Body of pancreas (tissue), 4 donors: Measurements from ENCODE around the gene ULK4. TPM values are rescaled to one million over a fixed set of nuclear protein-coding genes. Genes with fewer than 3 reads are reported as not detected.
A peak's percentile ranks its signal among the peaks of the same experiment; 100 is the strongest.

ENCODE experiments used
- ATAC-seq: fragments of 150-250 bp; one replicate; pipeline ENCODE4 v1.9.1; 2016
- DNase-seq, 4 donors: peaks; one replicate each; pipeline ENCODE4 v3.0.0-alpha.2; 2019
- H3K27ac ChIP-seq, 4 donors: fragments of 200-600 bp; sonication (generic); 1 replicate in 3 of 4; 2 replicates in 1 of 4; pipeline versions ENCODE4 v1.5.1 to v1.6.1; 2016 to 2019; ENCODE audit warnings: mild to moderate bottlenecking in 1 of 4, mixed read lengths in 1 of 4, moderate library complexity in 1 of 4
- H3K27me3 ChIP-seq, 2 donors: fragments of 200-600 bp; sonication (generic); one replicate each; pipeline ENCODE4 v1.6.0; 2016; ENCODE audit warnings: mild to moderate bottlenecking in 1 of 2
- H3K36me3 ChIP-seq, 2 donors: fragments of 200-600 bp; sonication (generic); replicated peaks in 1 of 2; 2 replicates each; pipeline ENCODE4 v1.5.1; 2016; ENCODE audit warnings: low read depth in 2 of 2; ENCODE audit not compliant: insufficient read depth in 1 of 2
- H3K4me1 ChIP-seq: fragments of 200-600 bp; sonication (generic); one replicate; pipeline ENCODE4 v1.6.0; 2016
- H3K4me3 ChIP-seq, 2 donors: fragments of 200-600 bp; sonication (generic); 1 replicate in 1 of 2; 2 replicates in 1 of 2; pipeline ENCODE4 v1.5.1; 2016 to 2019
- H3K9me3 ChIP-seq, 3 donors: fragments of 200-600 bp; sonication (generic); 1 replicate in 2 of 3; 2 replicates in 1 of 3; pipeline ENCODE4 v1.5.1; 2016
- POLR2A ChIP-seq, 3 donors: fragments of 450-650 bp; IDR thresholded peaks; one replicate each; pipeline ENCODE4 v1.6.1; 2016; ENCODE audit warnings: antibody characterized with exemption in 3 of 3, mild to moderate bottlenecking in 2 of 3
- WGBS, 2 donors: methylation state at CpG; one replicate each; pipeline ENCODE4 v1.1.5; 2017; 5-methylcytosine and 5-hydroxymethylcytosine counted together
- intact Hi-C: fragments of 100-400 bp; cut with DNase I; formaldehyde crosslinking; loops from one replicate; pipeline ENCODE4 v1.15.1; 2023
- total RNA-seq, 2 donors: library from RNA; depleted of rRNA; stranded (reverse); fragments of >200 nt; gene quantifications; one replicate each; pipeline ENCODE4 v1.1.0, GENCODE V29; 2016
- TF ChIP-seq, protein P1 (sequence below), 7 experiments: fragments of 450-650 bp in 4 of 7; fragments of 200-600 bp in 3 of 7; sonication (generic) in 3 of 7; IDR thresholded peaks; one replicate each; pipeline ENCODE4 v1.5.1; 2016 to 2019; ENCODE audit warnings: antibody characterized with exemption in 7 of 7

ULK4 gene
- total RNA-seq, 2 donors from 2014 or later: 7.3 to 12.5 TPM

DNA sequence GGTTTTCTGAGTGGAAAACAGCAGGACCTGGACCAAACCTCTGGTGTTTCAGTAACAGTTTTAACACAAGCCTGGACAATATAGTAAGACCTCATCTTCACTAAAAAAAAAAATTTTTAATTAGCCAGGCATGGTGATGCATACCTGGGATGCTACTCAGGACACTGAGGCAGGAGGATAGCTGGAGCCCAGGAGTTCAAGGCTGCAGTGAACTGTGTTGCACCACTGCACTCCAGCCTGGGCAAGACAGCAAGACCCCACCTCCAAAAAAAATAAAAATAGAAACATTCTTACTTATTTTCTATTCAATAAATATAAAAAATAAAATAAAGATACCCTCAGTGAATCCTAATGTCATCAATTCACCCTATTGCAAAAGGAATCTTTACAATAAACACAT, 21.5 kb downstream of the ULK4 start:
- TF ChIP-seq, protein P1, sequence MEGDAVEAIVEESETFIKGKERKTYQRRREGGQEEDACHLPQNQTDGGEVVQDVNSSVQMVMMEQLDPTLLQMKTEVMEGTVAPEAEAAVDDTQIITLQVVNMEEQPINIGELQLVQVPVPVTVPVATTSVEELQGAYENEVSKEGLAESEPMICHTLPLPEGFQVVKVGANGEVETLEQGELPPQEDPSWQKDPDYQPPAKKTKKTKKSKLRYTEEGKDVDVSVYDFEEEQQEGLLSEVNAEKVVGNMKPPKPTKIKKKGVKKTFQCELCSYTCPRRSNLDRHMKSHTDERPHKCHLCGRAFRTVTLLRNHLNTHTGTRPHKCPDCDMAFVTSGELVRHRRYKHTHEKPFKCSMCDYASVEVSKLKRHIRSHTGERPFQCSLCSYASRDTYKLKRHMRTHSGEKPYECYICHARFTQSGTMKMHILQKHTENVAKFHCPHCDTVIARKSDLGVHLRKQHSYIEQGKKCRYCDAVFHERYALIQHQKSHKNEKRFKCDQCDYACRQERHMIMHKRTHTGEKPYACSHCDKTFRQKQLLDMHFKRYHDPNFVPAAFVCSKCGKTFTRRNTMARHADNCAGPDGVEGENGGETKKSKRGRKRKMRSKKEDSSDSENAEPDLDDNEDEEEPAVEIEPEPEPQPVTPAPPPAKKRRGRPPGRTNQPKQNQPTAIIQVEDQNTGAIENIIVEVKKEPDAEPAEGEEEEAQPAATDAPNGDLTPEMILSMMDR (IDR thresholded peaks at IDR 0.05): no peak
- no peak for TF ChIP-seq POLR2A (IDR thresholded peaks at IDR 0.05)
- intact Hi-C loops: no loop called here
- H3K27ac ChIP-seq: no peak overlapping the region
- DNase-seq: no peak
- no peaks in the 10 kb centered on the region for H3K4me1 ChIP-seq
- no peaks in the 10 kb centered on the region for H3K9me3 ChIP-seq
- no peak for ATAC-seq
- H3K36me3 ChIP-seq: no peaks in the 10 kb centered on the region
- H3K27me3 ChIP-seq: no peaks in the 10 kb centered on the region
- H3K4me3 ChIP-seq: no peak overlapping the region

DNA sequence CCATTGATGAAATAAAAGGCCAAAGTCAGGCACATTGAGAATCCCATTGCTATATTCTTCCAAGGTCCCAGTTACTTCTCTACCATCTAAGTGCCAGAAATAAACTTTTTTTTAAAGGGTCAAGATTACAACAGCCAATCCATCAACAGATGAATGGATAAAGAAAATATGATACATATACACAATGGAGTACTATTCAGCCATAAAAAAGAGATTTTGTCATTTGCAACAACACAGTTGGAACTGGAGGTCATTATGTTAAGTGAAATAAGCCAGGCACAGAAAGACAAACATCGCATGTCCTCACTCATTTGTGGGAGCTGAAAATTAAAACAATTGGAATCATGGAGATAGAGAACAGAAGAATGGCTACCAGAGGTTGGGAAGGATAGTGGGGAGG, 25.5 kb downstream of the ULK4 start:
- ATAC-seq (no peak), DNase-seq (no peak)
- no peak for TF ChIP-seq POLR2A (IDR thresholded peaks at IDR 0.05)
- TF ChIP-seq, protein P1 (IDR thresholded peaks at IDR 0.05): no peak
- intact Hi-C loops: no loop called here
- Histone ChIP-seq H3K27ac (no peak overlapping the region), H3K36me3 (no peaks in the 10 kb centered on the region), H3K4me1 (no peaks in the 10 kb centered on the region), H3K4me3 (no peak overlapping the region), H3K9me3 (no peaks in the 10 kb centered on the region), H3K27me3 (no peaks in the 10 kb centered on the region)
- WGBS, 2 donors: 96 to 100% methylated on average over 1 of the region's 1 CpG

DNA sequence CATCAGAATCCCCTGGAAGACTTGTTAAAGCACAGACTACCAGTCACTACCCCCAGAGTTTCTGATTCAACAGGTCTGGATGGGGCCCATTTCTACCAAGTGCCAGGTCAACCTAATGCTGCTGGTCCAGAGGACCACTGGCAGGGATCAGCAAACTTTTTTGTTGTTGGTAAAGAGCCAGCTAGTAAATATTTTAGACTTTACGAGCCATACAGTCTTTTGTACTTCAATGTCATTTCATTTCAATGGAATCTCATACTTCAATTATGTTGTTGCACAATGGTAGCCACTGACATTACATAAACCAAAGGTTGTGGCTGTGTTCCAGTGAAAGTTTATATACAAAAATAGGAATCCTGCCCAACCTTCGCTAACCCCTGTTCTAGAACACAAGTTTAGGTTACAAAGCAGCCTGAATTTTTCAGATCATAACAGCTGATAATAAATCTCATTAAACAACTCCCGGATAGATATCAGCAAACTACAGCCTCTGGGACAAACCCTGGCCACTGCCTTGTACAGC, 28.7 kb downstream of the ULK4 start:
- Histone ChIP-seq H3K27ac (no peak overlapping the region), H3K27me3 (no peaks in the 10 kb centered on the region), H3K9me3 (no peaks in the 10 kb centered on the region), H3K4me1 (no peaks in the 10 kb centered on the region), H3K4me3 (no peak overlapping the region), H3K36me3 (no peaks in the 10 kb centered on the region)
- no peak for DNase-seq
- ATAC-seq: no peak
- intact Hi-C loops: no loop called here
- TF ChIP-seq, protein P1 (IDR thresholded peaks at IDR 0.05): no peak
- TF ChIP-seq POLR2A (IDR thresholded peaks at IDR 0.05): no peak
- 57 to 62% methylated on average over 3 of the region's 3 CpGs for WGBS, 2 donors

DNA sequence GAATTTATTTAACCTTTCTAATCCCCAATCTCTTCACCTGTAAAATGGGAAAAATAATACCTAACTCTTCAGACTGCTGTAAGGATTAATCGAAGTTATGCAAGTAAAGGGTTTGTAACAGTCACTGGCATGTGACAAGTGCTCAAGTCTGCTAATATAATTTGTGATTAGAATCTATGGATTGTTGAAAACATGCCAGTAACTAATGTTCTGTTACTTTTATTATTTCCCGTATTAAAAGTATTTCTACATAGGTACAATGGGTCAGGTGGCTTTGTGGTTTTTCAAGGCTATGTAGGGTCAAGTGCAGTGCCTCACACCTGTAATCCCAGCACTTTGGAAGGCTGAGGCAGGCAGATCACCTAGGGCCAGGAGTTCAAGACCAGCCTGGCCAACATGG, 29.4 kb downstream of the ULK4 start:
- ATAC-seq: no peak
- H3K27ac ChIP-seq: no peak overlapping the region
- no peak for DNase-seq
- H3K4me3 ChIP-seq: no peak overlapping the region
- intact Hi-C loops: no loop called here
- no peaks in the 10 kb centered on the region for H3K9me3 ChIP-seq
- no peaks in the 10 kb centered on the region for H3K4me1 ChIP-seq
- H3K36me3 ChIP-seq: no peaks in the 10 kb centered on the region
- H3K27me3 ChIP-seq: no peaks in the 10 kb centered on the region
- 63 to 69% methylated on average over 2 of the region's 2 CpGs for WGBS, 2 donors
- no peak for TF ChIP-seq POLR2A (IDR thresholded peaks at IDR 0.05)
- TF ChIP-seq, protein P1 (IDR thresholded peaks at IDR 0.05): no peak

DNA sequence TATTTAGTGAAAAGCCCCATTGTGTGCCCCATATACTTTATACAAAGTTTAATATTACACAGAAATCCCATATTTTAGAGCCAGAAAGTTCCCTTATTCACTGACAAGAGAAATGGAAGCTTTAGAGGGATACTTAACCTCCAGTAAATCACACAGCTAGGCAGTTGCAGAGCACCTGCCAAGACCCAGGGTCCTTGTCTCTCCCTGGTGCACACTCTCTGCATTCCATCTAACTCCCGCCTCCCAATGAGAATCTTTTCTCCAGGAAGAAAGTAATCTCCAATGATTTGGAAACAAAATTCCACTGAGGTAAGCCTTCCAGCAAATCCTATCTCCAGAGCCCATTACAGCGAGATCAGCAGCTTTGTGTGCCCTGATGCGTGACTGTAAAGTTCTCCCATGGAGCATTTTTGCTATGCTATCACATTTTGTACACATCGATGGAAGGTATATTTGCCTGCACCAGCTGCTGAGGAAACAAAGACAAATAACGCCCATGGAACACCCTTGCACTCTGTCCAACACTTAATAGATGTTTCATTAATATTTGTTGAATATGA, 41.4 kb downstream of the ULK4 start:
- Histone ChIP-seq H3K27me3 (no peaks in the 10 kb centered on the region), H3K27ac (no peak overlapping the region), H3K4me1 (no peaks in the 10 kb centered on the region), H3K4me3 (no peak overlapping the region), H3K9me3 (no peaks in the 10 kb centered on the region), H3K36me3 (no peaks in the 10 kb centered on the region)
- intact Hi-C loops: no loop called here
- TF ChIP-seq POLR2A (IDR thresholded peaks at IDR 0.05): no peak
- TF ChIP-seq, protein P1 (IDR thresholded peaks at IDR 0.05): no peak
- DNase-seq: peak in 1 of 4 donors; percentile 15
- WGBS, 2 donors: 85 to 97% methylated on average over 5 of the region's 5 CpGs
- ATAC-seq: no peak
